GM18499 (cell line): ENCODE measurements around the gene SERPINB10.
"Not testable (repeated sequence)": the region's sequence is repeated elsewhere in the genome, so short reads cannot be mapped to it uniquely, and the experiment has no call there.

Source experiments
- ATAC-seq: cut with Tn5 transposase; IDR thresholded peaks from one replicate; pipeline ENCODE4 v1.9.1; 2021; ENCODE audit warnings: moderate number of reproducible peaks; ENCODE audit not compliant: insufficient read depth, unreplicated experiment

SERPINB10 gene

DNA sequence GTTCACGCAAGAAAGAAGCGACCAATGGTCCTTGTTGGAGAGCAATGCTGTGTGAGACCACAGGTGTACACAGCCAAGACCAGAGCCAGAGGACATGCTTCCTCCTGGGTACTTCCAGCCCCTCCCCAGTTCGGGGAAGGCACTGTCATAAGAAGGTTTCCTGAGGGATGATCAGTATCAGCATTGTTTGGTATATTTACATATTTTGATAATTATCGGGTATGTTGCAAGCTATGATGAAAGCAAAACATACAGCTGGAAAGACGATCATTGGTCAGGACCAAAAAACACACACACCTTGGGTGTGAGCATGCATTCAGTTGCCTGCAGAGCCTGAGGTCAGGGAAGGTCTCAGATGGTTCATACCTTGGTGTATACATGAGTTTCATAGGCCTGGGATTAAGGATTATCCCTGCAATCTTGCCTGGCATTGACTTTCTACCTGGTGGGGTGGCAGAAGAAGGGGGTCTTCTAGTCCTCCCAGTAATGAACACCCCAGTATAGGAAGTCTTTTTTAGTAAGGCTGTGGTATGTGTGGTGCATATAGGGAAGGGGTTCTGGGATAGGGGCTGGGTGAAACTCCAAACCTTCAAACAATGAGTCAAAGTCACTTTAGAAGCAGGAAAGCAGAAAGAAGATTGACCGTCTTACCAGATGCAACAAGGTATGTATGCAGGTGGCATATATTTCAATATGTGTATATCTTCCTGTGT lies 17.4 kb upstream of the SERPINB10 start:
- no peak for ATAC-seq

- ATAC-seq: peak; percentile 74
Measured at GRCh38 chr18:63890950-63891304, 16.8 kb upstream of the SERPINB10 start.

DNA sequence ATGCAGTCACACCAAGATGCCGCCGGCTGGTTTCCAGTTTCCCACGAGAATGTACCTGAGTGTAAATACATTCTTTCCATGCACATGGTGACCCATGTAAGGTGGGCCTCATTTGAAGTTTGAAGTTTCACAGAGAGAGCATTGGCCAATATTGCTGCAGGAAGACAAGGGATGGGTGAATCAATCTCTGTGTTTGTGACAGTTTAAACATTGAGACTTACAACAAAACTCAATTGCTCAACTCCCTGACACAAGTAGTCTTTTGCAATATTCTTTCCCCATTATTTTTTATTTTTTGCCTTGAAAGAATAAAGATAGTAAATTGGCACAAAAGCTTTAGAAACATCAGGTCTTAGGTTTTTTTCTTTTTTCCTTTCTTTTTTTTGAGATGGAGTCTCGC lies 15.2 kb upstream of the SERPINB10 start:
- no peak for ATAC-seq

- no peak for ATAC-seq
Measured at GRCh38 chr18:63894106-63894772, 13.5 kb upstream of the SERPINB10 start.

DNA sequence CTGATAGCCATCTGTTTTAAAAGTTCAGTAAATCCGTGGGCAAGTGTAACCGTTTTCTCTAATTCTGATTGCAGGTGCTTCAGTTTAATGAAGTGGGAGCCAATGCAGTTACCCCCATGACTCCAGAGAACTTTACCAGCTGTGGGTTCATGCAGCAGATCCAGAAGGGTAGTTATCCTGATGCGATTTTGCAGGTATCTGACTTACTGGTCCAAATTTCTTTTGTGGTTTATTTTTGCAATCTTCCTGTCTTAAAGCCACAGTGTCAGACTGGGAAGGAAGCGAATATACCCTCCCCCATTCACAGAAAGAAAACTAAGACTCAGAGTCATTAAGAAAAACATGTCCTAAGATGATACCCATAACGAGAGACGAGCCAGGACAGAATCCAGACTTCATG lies 12.6 kb upstream of the SERPINB10 start:
- ATAC-seq: no peak

- no peak for ATAC-seq
Measured at GRCh38 chr18:63897072-63897471, 10.7 kb upstream of the SERPINB10 start.

DNA sequence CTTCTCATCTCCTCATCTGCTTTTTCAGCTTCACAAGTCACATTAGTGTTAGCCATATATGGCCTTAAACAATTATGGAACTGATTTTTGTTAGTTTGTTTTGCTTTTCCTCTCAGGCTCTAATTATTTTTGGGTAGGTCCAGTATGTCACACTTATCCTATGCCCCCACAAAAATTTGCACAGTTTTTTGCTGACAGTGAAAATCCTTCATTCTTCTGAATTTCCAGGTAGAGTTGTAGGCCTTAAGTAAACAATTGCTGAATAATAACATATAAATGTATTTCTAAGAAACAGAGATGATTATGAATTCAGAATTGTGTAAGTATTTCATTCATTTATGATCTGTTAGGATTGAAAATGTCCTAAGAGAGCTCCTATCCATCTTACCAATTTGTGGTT lies 8.6 kb upstream of the SERPINB10 start:
- ATAC-seq: no peak

DNA sequence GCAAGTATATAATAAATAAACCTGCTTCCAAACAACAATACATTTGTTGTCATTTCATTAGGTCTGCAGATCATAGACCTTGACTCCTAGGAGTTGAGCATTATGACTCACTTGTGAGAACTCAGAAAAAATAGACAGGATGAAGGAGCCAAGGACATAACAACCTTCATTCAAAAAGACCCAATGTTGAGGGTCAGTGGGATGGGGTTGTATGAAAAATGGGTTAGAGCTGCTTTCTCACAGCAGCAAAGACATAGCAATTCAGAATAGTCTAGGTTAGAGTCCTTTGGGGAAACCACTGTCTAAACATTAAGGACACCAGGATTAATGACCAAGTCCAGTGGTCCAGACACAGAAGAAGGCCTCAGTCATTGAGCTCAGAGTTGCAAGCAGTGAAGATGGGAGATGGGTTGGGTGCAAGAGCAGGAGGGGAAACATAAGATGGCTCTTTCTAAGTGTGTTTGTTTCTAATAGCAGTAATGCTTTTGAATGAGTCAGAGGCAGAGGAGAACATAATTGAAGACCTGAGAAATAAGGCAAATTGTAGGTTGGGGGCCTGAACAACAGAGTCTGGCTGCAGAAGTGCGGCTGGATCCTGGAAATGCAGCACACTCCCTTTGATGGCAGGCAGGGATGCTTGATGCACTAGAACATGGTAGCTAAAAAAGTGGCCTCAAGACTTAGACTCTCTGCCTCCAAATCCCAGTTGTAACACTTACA lies 3.7 kb upstream of the SERPINB10 start:
- ATAC-seq: no peak

DNA sequence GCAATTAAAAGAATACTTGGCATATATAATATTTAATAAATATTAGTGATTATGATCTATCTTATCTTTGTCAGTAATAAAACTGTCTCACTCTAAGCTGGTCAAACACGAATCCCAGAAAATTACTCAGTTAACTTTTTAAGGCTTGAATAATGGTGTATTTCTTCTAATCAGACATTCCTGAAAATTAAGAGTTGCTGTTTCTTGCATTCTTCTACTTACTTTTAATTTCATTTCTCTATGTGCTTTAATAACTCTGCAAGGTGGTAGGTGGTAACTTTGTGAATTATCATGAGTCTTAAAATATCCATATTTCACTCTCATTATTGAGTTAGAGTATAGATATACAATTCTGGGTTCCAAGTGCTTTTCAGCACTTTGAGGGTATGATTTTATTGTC lies 3.1 kb upstream of the SERPINB10 start:
- no peak for ATAC-seq

DNA sequence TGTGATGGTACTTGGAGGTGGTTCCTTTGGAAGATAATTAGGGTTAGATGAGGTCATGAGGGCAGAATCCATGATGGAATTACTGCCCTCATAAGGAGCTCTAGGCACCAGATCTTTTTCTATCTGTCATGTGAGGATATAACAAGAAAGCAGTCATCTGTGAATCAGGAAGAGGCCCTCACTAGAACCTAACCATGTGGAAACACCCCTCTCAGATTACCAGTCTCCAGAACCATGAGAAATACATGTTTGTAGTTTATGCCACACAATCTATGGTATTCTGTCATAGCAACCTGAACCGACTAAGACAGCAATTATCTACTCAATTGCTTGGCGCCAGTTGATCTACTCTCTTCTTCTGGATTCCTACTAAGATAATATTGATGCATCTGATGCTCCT lies 2.4 kb upstream of the SERPINB10 start:
- ATAC-seq: no peak

- no peak for ATAC-seq
Measured at GRCh38 chr18:63906056-63906455, 1.7 kb upstream of the SERPINB10 start.

DNA sequence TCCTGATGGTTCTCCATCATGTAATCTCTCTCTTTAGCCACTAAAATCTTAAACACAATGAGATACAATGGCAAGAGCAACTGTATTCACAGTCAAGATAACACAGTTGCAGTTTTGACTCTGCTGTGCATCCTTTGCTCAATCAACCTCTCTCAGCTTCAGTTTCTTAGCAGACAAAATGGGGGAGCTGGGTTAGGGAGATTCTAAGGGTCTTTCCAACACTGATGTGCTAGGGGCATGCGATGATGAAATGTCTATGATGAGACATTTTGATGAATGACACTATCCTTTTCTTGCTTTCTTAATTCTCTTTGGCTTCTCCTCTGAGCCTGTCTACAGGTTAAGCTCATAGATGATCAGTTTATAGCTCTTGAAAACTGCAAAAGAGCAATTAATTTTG lies 1.1 kb downstream of the SERPINB10 start:
- no peak for ATAC-seq

DNA sequence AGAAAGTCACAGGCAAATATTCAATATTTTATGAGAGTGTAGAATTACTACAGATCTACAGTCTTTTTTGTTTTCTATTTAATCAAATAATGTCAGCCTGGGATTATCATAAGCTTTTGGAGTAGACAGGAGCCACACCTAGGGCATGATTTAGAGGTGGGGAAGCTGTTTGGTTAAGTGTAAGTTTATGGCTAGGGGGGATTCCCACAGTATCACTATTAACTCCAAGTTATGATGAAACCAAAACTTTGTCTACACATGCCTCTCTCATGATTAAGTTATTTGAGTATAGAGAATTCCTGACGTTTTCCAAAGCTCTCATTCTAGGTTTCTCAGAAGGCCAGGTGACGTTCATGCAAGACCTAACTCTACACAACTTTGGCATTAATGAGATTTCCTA lies 2.1 kb downstream of the SERPINB10 start:
- ATAC-seq: peak; percentile 60

DNA sequence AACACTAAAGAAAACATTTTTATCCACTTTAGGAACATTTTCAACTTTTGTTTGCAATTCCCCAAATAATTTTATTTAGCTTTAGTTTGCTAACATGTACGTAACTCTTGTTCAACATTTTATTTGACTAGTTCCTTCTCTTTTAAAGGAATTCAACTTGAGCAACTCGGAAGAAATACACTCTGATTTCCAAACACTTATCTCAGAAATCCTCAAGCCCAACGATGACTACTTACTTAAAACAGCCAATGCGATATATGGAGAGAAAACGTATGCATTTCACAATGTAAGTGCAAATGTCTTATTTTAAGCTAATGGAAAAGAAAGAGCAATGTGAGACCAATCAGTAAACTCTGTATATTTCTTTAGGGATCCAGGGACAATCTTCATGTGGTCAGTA lies 10.1 kb downstream of the SERPINB10 start:
- ATAC-seq: no peak

DNA sequence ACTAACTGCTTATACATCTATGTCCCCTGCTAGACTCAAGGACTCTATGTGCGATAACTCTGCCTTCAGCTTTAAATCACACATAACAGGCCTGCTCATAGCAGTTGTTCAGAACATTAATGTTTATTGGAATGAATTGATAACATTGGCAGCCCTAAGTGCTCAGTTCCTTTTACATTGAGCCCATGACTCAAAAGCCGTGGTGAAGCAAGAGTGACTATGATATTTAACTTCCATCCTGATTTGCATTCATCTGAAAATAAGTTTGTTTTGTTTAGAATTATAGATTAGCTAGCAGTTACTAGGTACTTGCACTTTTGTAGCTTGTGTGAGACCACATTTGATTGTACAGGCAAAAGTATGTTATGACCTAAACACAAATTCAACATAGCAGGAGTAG lies 14.3 kb downstream of the SERPINB10 start:
- no peak for ATAC-seq

DNA sequence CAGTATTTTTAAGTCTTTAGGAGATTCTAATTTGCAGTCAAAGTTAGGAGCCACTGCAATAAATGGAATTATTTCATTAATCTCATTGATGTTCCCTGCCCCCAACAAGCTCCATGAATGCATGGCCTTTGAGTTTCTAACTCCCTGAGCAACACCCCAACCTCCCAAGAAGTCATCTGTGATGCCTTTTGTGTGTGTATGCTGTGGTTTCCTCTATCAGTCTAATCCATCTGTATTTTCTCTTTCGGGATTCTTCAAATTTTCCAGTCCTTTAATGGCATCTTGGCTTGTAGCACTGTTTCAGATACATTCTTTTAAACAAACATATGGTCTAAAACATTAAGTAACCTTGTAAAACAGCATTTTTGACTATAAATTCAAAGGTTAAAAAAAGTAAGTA lies 16.8 kb downstream of the SERPINB10 start:
- no peak for ATAC-seq

- ATAC-seq: no peak
Measured at GRCh38 chr18:63928331-63928730, 20.6 kb downstream of the SERPINB10 start.

- ATAC-seq: not testable (repeated sequence)
Measured at GRCh38 chr18:63929369-63929768, 21.6 kb downstream of the SERPINB10 start.

DNA sequence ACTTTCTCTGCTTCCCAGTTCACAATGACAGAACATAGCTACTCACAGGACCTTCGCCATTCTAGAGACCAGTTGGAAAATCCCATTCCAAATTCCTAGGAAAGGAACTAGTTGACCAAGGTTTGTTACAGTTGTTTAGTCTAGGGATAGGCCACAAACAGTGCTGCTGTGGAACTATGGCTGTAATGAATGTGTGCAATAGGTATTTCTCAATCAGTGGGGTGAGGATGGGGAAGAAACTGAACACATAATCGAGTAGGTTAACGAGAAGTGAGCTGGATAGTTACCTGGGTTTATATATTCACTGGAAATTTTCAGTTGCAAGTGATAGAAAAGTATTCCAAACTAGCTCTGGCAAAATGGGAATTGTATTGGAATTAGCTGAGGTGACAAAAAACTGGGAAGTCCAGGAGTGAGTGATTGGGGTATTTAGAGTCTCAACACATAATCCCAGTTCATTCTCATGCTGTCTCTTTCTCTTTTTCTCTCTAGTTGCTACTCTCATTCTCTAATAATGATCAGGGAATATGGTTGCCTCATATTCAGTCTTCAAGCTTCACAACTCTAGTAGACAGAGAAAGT lies 23.1 kb downstream of the SERPINB10 start:
- ATAC-seq: no peak

DNA sequence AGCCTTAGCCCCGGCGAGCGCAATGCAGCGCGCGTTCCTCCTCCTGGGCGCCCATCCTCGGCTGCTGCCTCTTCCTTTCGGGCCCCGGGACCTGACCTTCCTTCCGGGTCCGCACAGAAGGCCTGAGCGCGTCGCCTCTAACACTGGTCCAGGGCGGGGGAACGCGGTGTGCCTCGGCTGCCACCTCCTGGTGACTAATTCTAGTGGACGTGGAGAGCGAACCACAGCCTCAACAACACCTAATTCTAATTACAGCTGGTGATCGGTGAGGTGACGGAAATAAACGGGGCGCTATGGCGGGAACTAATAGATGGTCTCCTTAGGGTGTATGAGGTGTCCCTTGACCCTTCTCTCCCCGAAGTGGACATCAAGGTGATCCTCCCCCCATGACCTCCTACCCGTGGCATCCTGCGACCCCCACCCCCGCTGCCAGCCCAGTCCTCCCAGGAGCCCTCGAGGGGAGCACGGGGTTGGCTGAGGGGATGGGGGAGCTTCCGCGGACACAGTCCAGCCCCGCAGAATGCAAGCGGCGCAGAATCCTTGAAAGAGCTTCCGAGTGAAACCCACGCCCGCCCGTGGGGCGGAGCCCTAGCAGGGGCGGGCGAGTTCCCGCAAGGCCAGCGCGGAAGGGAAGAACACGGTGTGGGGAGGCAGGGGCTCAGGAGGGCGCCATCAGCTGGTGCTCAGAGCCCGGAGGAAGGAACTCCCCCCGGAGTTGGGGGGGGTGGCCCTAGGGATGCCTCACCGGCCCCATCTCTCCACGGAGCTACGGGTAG lies 28.6 kb downstream of the SERPINB10 start:
- peak; percentile 94 for ATAC-seq
